ENCODE data around the gene LLGL1. TPM values are rescaled to one million over a fixed set of nuclear protein-coding genes. Genes with fewer than 3 reads are reported as not detected.

LLGL1 gene
- total RNA-seq, 1 donor from 2014 or later: 43.5 TPM

- Histone ChIP-seq H3K4me1 (ENCODE audit: insufficient read depth, low read length) (peaks cover 7% of the 10 kb centered on the region), H3K4me3 (ENCODE audit: insufficient read depth, low read depth, low read length) (no peak overlapping the region), H4K20me1 (ENCODE audit: insufficient read depth, low read length) (peaks cover 84% of the 10 kb centered on the region), H2AFZ (ENCODE audit: low read depth, low read length) (no peak overlapping the region), H3K4me2 (ENCODE audit: low read length) (no peak overlapping the region), H3K27ac (ENCODE audit: low read depth, low read length) (no peak overlapping the region), H3K79me2 (ENCODE audit: insufficient read depth, low read length) (peaks cover 20% of the 10 kb centered on the region), H3K9me3 (ENCODE audit: insufficient read depth, low read depth, low read length) (no peaks in the 10 kb centered on the region), H3K36me3 (ENCODE audit: insufficient read depth, low read length) (peaks cover 28% of the 10 kb centered on the region), H3K9ac (ENCODE audit: low read length) (no peak overlapping the region), H3K27me3 (ENCODE audit: insufficient read depth, low read length) (no peaks in the 10 kb centered on the region)
- TF ChIP-seq EZH2 (IDR thresholded peaks at IDR 0.05; ENCODE audit: insufficient read depth, low read length): no peak
- Mint-ChIP-seq H3K36me3 (ENCODE audit: low read depth, unreplicated experiment) (peaks cover 27% of the 10 kb centered on the region), H3K4me1 (ENCODE audit: low read depth, unreplicated experiment) (peaks cover 7% of the 10 kb centered on the region), H3K27ac (ENCODE audit: unreplicated experiment) (no peak overlapping the region), H3K4me3 (ENCODE audit: unreplicated experiment) (no peak overlapping the region), H3K9me3 (ENCODE audit: unreplicated experiment) (no peaks in the 10 kb centered on the region), H3K27me3 (ENCODE audit: low read depth, unreplicated experiment) (no peaks in the 10 kb centered on the region)
- FAIRE-seq (no peak), DNase-seq (ENCODE audit: low read depth) (no peak)
Observed at GRCh38 chr17:18251204-18251603, 25.8 kb downstream of the LLGL1 start.

GRCh38 chr17:18252160-18252559 is 26.7 kb downstream of the LLGL1 start:
- TF ChIP-seq, protein P1, sequence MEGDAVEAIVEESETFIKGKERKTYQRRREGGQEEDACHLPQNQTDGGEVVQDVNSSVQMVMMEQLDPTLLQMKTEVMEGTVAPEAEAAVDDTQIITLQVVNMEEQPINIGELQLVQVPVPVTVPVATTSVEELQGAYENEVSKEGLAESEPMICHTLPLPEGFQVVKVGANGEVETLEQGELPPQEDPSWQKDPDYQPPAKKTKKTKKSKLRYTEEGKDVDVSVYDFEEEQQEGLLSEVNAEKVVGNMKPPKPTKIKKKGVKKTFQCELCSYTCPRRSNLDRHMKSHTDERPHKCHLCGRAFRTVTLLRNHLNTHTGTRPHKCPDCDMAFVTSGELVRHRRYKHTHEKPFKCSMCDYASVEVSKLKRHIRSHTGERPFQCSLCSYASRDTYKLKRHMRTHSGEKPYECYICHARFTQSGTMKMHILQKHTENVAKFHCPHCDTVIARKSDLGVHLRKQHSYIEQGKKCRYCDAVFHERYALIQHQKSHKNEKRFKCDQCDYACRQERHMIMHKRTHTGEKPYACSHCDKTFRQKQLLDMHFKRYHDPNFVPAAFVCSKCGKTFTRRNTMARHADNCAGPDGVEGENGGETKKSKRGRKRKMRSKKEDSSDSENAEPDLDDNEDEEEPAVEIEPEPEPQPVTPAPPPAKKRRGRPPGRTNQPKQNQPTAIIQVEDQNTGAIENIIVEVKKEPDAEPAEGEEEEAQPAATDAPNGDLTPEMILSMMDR (IDR thresholded peaks at IDR 0.05; ENCODE audit: insufficient read depth, low read depth, low read length): no peak
- no peak for TF ChIP-seq EZH2 (IDR thresholded peaks at IDR 0.05; ENCODE audit: insufficient read depth, low read length)
- H3K9me3 ChIP-seq (ENCODE audit: insufficient read depth, low read depth, low read length): no peaks in the 10 kb centered on the region
- H3K27me3 ChIP-seq (ENCODE audit: insufficient read depth, low read length): no peaks in the 10 kb centered on the region
- H3K9ac ChIP-seq (ENCODE audit: low read length): no peak overlapping the region
- Mint-ChIP-seq H3K9me3 (ENCODE audit: unreplicated experiment) (no peaks in the 10 kb centered on the region), H3K4me3 (ENCODE audit: unreplicated experiment) (no peak overlapping the region), H3K36me3 (ENCODE audit: low read depth, unreplicated experiment) (peaks cover 22% of the 10 kb centered on the region), H3K4me1 (ENCODE audit: low read depth, unreplicated experiment) (peaks cover 9% of the 10 kb centered on the region), H3K27me3 (ENCODE audit: low read depth, unreplicated experiment) (no peaks in the 10 kb centered on the region), H3K27ac (ENCODE audit: unreplicated experiment) (no peak overlapping the region)
- H4K20me1 ChIP-seq (ENCODE audit: insufficient read depth, low read length): peaks cover 87% of the 10 kb centered on the region
- no peak overlapping the region for H2AFZ ChIP-seq (ENCODE audit: low read depth, low read length)
- no peak for DNase-seq (ENCODE audit: low read depth)
- peaks cover 29% of the 10 kb centered on the region for H3K36me3 ChIP-seq (ENCODE audit: insufficient read depth, low read length)
- no peak overlapping the region for H3K4me2 ChIP-seq (ENCODE audit: low read length)
- H3K27ac ChIP-seq (ENCODE audit: low read depth, low read length): no peak overlapping the region
- no peak for FAIRE-seq
- peaks cover 30% of the 10 kb centered on the region for H3K79me2 ChIP-seq (ENCODE audit: insufficient read depth, low read length)
- H3K4me1 ChIP-seq (ENCODE audit: insufficient read depth, low read length): peaks cover 11% of the 10 kb centered on the region
- H3K4me3 ChIP-seq (ENCODE audit: insufficient read depth, low read depth, low read length): no peak overlapping the region

GRCh38 chr17:18253187-18253884 is 27.9 kb downstream of the LLGL1 start:
- H2AFZ ChIP-seq (ENCODE audit: low read depth, low read length): no peak overlapping the region
- peaks cover 29% of the 10 kb centered on the region for H3K36me3 ChIP-seq (ENCODE audit: insufficient read depth, low read length)
- FAIRE-seq: no peak
- Mint-ChIP-seq H3K27me3 (ENCODE audit: low read depth, unreplicated experiment) (no peaks in the 10 kb centered on the region), H3K9me3 (ENCODE audit: unreplicated experiment) (no peaks in the 10 kb centered on the region), H3K4me1 (ENCODE audit: low read depth, unreplicated experiment) (peaks cover 11% of the 10 kb centered on the region), H3K36me3 (ENCODE audit: low read depth, unreplicated experiment) (peaks cover 14% of the 10 kb centered on the region), H3K27ac (ENCODE audit: unreplicated experiment) (no peak overlapping the region), H3K4me3 (ENCODE audit: unreplicated experiment) (no peak overlapping the region)
- no peak for DNase-seq (ENCODE audit: low read depth)
- H3K27me3 ChIP-seq (ENCODE audit: insufficient read depth, low read length): no peaks in the 10 kb centered on the region
- H3K4me1 ChIP-seq (ENCODE audit: insufficient read depth, low read length): peaks cover 12% of the 10 kb centered on the region
- H3K4me3 ChIP-seq (ENCODE audit: insufficient read depth, low read depth, low read length): no peak overlapping the region
- no peak overlapping the region for H3K27ac ChIP-seq (ENCODE audit: low read depth, low read length)
- peaks cover 81% of the 10 kb centered on the region for H4K20me1 ChIP-seq (ENCODE audit: insufficient read depth, low read length)
- TF ChIP-seq, protein P1 (IDR thresholded peaks at IDR 0.05; ENCODE audit: insufficient read depth, low read depth, low read length): no peak
- no peak for TF ChIP-seq EZH2 (IDR thresholded peaks at IDR 0.05; ENCODE audit: insufficient read depth, low read length)
- H3K79me2 ChIP-seq (ENCODE audit: insufficient read depth, low read length): peaks cover 42% of the 10 kb centered on the region
- H3K4me2 ChIP-seq (ENCODE audit: low read length): no peak overlapping the region
- no peaks in the 10 kb centered on the region for H3K9me3 ChIP-seq (ENCODE audit: insufficient read depth, low read depth, low read length)
- H3K9ac ChIP-seq (ENCODE audit: low read length): no peak overlapping the region

Data from astrocyte (in vitro differentiated cells and primary cell).